Measurements from ENCODE around the gene RBM7.

RBM7 gene

DNA sequence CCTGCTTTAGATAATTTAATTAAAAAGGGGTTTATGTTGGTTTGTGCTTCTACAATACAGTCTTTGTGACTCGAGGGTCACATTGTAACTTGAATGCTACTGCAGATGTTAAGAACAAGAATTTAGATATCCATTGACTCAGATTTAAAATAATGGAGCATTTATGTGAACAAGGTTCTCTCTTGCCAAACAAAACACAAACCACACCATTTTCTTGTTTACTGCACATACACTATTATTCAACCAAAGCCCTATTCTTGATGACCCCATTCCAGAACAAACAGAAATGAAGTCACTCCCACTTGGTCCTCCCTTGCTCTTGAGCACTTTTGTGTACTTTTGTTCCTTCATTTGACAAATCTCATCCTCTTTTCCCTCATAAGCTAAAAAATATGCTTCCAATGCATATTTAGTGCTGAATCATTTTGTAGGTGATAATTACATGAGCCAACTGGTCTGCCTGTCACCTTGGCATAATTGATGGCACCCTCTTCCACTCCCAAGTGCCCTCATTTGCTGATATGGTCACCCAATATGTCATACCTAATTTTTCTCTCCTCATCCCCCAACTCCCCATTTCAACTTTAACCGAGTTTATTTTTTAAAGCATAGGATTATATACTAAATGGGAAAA lies 3.0 kb upstream of the RBM7 start:
- DNase-seq, result peak in 2 of 3 experiments; percentile 12 to 51

DNA sequence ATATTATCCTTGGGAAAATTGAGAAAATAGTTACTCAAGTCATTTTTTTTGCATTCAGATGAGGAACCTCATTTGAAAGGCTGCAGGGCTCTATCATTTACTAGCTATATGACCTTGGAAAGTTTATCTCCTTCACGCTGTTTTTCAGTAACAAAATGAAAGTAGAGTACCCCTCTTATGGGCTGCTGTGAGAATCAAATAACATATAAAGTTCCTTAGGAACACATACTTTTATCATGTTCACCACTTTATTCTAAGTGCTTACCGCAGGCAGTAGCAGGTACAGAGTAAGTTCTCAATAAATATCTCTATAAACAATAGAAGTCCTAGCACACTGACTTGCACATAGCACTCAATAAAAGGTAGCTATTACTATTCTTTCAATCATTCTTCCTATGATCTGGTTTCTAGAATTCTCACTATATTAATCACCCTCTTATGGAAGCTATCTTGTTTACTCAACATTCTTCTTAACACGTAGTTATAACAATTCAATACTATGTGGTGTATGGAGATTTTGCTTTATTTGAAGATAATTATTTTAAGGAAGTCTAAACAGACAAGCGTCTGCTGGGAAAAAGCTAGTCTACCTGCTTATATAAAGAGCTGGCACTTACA lies 2.1 kb upstream of the RBM7 start:
- no peak for DNase-seq

DNA sequence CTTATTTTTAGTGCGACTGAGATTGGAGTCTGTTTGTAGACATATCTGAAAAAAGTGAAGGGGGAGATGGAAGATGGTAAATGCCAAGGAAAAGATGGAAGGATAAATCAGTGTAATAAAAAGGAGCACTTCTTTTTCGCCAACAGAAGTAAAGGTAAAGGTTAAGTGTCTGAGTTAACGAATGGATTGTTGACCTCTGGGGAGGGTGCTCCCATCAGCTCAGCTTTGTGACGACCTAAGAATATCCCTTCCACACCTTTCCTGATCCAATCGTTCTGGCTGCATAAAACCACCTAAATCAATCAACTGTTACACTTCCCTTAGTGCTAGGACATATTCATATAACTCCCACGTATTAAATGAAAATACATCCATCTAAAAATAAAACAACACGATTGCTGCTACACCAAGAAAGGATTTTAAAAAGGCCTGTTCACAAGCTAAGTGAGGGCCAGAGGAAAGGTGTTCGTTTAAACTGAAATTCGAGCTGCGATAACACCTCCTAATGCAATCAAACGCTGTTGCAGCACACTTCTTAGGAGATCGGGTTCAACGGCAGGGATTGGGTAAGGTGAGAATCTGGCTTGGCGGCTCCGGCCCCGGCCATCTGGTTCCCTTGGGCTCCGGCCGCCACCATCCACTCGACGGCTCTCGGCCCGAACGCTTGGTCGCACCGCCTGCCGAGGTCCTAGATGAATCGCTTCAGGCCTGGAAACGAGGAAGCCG lies 813 bp upstream of the RBM7 start:
- peak in 2 of 3 experiments; percentile 63 to 67 for DNase-seq

DNA sequence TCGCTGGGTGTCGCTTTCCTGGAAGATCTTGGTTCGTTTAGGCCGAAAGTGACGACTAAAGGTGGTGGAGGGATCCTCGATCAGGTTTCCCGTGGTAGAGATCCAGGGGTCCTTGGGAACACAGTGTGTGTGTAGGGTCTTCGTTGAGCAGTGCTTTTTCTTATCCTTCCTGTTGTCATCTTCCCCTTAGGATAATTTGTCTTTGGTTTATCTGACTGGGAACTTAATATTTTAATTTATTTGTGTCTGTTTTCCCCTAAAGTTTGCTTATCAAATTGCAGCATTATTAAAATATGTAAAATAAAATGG lies 403 bp downstream of the RBM7 start:
- no peak for DNase-seq

DNA sequence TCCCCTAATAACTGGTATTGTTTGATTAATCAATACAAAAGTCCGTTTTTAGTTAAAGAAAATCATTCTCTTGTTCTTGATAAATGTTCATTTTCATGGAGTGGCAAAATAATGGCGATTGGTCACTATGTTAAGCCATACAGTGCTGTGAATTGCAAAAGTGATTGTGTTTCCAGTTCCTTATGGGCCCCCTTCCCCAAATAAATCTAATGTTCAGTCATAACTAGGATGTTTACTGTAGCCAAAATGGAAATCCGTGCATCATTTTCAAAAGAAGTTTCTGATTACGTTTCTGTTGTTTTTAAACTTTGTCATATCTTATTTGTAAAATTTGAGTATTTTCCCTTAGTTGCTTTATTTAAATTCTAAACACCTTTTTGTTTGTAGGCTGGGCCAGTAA lies 845 bp downstream of the RBM7 start:
- DNase-seq, result peak in 1 of 3 experiments; percentile 59

DNA sequence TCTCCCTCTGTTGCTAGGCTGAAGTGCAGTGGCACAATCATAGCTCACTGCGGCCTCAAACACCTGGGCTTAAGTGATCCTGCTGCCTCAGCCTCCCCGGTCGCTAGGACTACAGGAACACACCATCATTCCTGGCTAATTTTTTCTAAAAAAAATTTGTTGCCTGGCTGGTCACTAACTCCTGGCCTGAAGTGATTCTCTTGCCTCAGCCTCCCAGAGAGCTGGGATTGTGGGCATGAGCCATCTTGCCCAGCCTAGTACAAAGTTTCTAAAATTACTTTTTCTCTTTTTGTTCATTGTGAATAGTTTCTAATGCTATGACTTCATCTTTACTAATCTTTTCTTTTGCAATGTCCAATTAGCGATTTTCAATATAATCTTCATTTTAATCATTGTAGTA lies 12.5 kb downstream of the RBM7 start:
- DNase-seq, result no peak

DNA sequence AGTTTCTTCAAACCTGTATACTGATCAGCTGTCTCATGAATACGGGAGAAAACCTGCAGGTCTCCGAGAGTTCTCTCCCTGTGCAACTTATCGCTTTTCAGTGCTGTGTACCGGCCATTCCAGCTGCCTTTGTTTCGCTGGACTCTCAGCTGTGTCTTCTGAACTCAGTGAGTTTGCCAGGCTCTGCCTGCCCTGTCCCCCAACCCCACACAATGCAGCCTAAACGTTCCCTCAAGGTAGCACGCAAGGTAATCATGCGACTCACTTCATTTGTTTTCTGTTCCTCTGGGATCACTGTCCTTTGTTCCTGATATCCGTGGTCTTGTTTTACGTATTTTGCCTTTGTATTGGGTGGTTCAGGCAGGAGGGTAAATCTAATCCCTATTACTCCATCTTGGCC lies 13.5 kb downstream of the RBM7 start:
- DNase-seq, result no peak

DNA sequence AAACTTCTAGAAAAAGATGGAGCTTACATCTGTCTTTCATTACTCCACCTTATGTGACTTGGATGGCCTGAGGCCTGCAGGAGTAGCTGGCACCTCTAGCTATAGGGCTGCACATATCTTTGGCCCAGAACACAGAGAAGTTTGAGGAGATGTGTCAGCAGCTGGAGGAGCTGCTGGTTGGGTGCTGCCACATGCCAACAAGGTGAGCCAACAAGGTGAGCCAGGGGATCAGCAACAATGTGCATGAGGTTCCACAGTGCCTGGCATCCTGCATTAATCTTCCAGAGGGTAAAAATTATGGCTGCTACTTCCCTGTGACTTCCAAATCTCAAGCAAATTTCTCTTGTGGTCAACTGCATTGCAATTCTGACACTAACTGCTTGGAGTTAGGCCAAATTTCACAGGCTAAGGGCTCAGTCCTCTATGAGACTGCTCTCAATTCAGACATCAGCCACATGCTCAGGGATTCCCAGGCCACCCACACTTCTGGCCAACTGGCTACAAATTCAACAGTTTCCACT lies 16.0 kb downstream of the RBM7 start:
- DNase-seq, result no peak

DNA sequence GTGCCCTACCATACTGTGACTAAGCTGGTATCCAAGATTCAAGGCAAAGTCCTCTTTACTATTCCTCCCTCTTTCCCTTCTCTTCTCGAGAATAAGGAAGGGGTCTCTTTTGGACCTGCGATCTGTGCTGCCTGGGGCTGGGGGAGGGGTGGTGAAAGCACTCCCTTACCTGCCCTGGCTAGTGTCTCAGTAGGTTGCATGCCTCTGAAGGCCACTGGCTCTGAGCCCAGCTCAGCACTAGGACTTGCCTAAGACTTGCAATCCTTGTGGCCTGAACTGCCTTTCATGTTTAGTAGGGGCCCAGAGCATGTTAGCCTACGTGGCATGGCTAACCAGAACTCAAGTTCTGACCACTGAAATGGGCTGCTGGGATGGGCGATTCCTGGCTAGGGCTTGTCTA lies 25.8 kb downstream of the RBM7 start:
- no peak for DNase-seq

DNA sequence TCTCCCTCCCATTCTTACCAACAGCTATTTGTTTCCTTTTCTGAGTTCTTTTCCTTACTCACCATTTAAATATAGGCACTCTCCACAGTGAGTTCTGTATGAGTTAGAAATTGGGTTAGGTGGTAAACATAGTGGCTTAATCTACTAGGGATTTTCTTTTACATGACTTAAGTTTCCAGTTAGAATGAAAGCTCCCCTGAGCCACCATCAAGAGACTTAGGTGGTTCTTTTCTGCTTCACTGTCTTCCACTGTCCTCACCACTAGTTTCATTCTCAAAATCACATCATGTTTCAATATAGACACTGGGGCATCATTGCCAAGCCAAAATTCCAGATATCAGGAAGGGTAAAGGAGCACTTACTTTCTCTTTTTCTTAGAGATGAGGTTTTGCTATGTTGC lies 29.8 kb downstream of the RBM7 start:
- no peak for DNase-seq

DNA sequence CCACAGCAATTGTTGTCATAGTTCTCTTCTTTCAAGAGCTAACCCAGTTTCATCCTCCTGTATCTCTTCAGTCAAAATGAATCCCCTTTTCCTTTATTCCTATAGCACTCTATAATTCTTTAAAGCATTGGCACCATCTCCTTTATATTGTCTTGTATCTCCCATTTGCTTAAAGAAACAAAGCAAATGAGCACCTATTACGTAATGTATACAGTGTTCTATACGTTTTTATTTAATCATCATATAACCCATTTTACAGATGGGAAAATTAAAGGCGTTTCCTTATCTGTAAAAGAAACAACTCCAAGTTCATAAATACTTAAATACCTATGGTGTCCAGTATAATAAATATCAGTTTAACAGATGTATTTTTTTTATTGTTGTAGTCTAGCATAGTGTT lies 32.4 kb downstream of the RBM7 start:
- no peak for DNase-seq

DNA sequence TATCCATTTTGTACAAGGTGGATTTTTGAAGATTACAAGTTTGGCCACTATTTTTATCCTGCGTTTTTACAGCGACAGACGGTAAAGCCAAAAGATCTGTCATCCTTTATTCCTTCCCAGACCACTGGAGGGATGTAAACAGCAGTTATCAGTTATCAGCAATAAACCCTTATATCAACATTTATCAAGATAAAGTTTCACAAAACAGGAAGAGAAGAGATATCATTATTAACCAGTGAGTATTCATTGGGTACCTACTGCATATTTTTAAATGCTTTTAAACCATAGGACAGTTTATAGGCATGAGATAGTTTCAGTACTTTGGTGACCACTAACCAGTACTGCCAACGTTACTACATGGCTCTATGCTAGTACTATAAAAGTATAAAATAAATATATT lies 32.9 kb downstream of the RBM7 start:
- no peak for DNase-seq

DNA sequence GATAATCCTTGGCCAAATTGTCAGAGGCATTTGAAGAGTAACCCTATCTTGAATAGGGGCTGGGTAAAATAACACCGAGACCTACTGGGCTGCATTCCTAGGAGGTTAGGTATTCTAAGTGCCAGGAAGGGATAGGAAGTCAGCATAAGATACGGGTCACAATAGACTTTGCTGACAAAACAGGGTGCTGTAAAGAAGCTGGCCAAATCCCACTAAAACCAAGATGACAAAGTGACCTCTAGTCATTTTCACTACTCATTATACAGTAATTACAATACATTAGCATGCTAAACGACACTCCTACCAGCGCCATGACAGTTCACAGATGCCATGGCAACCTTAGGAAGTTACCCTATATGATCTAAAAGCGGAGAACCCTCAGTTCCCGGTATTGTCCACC lies 37.8 kb downstream of the RBM7 start:
- no peak for DNase-seq

DNA sequence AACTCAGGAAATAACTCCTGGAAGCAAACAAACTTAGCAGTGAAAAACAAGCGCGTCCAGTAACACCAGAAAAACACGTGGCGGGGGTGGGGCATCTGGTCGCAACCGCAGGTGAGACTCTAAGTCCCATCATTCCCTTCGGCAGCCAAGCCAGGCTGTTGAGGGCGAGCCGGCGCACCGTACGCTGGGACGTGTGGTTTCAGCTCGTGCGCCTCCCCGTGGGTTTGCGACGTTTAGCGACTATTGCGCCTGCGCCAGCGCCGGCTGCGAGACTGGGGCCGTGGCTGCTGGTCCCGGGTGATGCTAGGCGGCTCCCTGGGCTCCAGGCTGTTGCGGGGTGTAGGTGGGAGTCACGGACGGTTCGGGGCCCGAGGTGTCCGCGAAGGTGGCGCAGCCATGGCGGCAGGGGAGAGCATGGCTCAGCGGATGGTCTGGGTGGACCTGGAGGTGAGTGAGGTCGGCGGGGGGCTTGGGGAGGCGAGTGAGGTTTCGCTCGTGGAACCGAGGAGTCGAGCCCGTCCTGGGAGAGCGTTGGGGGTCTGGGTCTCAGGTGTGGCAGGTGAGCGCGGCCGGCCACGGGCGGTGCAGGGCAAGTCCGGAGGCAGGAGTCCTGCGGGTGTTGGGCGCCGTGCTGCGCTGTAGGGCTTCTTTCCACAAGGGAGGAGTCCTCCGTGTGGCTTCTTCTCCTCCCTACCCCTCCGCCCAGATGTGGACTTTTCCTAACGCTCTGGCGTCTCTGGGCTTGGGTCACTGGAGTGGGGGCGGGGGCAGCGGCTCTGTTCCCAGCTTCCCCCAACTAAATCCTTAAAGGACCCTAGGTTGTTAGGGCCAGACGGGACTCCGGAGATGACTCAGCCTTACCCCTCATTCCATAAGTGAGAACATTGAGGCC lies 39.0 kb downstream of the RBM7 start, which contains the start of gene REXO2:
REXO2 (plus strand) TSS at position 239 of the 892 bp plus-strand sequence; CDS start at position 301, 62 bp downstream.
- DNase-seq, result peak; percentile 96 to 97 (median 96)

DNA sequence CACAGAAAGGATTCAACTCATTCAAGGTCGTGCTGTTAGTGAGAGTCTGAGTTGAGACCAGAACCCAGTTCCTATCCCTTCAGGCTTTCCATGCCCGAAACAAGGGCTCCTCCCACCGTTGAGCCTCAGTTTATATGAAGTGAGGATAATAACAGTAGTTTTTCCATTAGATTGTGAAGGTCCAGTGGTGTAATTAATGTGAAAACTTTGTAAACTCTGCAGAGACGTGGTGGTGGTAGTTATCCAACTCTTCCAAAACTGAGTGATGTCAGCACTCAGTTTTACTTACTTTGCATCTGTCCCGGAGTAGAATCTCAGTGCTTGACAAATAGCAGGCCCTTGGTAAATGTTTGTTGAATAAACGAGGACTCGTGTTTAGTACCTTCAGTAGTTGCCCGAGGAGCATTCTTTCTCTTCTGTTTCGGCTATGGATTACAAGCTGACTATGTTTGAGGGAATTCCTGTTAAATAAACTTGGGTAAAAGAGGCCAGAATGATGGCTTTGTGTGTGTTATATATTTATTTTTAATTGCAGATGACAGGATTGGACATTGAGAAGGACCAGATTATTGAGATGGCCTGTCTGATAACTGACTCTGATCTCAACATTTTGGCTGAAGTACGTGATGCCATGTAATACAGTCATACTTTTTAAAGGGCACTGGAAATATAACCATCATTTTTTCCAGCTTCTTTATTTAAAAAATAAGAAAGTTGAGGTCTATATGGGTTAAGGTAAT lies 39.8 kb downstream of the RBM7 start:
- peak in 1 of 3 experiments; percentile 58 for DNase-seq

DNA sequence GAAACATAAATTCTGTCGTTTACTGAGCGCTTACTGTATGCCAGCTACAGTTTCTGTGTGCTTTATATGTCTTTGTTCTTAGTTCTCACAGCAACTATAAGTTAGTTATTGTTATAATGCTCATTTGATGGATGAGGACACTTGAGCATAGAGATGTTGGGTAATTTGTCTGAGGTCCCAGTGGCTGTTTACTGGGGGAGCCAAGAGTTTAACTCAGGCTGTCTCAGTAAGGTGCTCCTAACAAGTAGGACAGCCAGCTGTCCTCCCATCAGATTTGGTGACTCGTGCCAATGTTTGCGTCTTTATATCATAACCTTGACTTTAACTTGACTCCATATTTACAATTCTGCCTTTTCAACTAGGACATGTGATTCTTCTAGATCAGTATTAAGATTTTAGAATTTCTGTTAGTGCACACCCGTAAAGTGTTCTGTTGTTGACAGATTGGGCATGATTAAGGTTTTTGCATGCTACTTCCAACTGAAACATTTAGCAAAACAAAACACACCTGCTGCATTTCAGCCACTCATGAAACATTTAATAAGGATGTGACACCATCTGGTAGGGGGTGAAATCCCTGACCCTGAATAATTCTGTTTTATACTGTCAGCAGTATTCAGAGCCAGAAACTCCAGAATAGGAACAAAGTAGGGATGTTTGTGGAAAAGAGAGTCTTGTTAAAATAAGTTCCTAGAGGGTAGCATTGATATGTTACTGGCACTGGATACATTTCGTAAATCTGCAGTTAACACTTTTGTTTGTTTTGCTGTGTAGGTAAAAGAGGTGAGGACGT lies 40.7 kb downstream of the RBM7 start:
- DNase-seq, result peak in 2 of 3 experiments; percentile 59 to 85

DNA sequence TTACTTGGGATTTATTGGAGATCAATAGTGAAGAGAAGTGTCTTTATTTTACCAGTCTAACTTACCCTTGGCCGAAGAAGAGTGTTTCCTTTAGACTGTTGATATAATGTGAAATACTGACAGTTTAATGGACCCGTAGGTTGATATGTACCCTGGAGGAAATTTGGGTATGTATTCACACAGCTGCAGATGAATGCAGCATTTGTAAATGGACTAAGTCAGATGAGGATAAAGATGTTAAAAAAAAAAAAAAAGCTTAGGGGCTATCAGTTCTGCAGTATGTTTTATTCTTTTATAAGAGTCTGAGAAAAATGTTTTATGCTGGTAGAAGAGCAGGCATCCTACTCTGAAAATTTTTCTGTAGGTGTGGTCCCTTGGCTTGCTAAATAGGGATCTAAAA lies 41.5 kb downstream of the RBM7 start:
- DNase-seq, result peak in 2 of 3 experiments; percentile 38 to 74

DNA sequence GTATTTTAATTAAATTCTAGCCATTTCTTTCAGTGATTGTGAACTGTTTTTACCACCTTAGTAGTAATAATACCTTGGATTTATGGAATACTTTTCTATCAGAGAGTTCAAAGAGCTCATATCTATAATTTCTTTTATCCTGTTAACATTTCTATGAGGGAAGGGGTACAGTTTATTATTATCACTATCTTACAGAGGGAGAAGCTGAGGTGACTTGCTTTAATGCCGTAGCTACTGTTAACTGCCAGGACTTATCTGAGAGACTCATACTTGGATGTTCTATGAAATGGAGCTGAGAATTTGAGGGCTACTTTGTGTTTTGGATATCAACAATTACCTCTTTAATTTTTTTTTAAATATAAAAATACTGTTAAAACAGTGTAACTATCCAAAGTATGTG lies 42.1 kb downstream of the RBM7 start:
- no peak for DNase-seq

DNA sequence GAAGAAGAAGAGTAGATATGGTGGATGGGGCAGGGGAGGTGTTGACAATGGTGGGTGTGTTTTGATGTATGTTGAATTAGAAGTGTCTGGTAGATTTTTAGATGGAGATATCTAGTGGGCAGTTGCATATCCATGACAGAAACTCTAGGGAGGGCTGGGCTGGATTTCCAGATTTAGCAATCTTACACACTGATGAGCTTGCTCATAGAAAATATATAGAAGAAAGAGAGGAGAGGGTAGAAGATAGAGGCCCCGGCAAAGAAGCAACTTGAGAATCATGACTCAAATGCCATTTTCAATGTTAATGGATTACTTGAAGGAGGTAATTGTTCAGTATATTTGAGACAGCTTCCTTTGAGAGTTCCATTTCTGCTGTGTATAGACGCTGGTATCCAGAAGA lies 47.0 kb downstream of the RBM7 start:
- DNase-seq, result no peak

DNA sequence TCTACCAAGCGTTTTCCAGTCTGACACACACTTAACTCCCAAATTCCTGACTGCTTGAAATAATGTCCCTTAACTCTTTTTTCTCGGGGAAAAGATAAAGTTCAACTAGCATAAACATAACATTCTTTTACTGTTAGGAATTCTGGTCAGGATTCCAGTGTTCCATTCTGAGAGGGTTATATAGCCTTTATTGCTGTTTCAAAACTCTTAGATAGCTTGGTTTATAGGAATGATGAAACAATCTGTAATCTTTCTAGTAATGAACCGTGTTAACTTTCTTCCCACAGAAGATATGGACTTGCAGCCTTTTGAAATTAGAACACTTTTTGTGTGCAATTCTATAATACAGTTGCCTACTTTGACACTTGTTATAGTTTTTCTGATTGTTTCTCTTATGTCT lies 47.4 kb downstream of the RBM7 start:
- no peak for DNase-seq

DNA sequence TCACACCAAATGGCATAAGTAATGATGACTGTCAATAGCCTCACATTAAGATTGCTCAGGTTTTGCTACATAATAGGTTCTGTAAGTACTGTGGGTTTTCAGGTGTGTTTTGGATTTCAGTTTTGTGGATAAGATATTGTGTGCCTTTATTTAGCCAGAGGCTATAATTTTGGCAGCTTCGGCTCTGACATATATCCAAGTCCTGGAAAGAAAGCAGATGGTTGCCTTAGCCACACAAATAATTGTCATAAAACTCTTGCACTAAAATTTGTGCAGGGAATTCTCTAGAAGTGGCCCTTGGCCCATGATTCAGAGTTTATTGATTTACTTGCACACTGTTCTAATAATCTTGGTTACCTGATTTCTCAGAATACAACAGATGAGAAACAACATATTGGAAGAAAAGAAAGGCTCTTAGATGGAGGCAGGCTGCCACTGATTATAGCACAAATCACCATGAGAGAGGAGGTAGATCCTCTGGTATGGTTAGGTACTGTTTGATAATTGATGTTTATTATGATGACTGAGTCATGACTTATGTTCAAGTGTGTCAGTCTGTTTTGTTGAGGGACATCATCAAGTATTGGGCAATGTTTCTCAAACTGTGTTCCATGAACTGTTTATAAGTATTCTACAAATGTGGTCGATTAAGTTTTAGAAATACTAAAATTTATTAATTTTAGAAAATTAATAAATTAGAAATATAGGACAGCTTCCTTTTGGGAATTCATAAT lies 48.5 kb downstream of the RBM7 start:
- peak in 1 of 3 experiments; percentile 49 for DNase-seq
